Measurements from ENCODE around the gene FNDC5. TPM values are rescaled to one million over a fixed set of nuclear protein-coding genes. Genes with fewer than 3 reads are reported as not detected.
A peak's percentile ranks its signal among the peaks of the same experiment; 100 is the strongest.

FNDC5 gene
- total RNA-seq, 1 donor from 2014 or later, result 2.0 TPM

DNA sequence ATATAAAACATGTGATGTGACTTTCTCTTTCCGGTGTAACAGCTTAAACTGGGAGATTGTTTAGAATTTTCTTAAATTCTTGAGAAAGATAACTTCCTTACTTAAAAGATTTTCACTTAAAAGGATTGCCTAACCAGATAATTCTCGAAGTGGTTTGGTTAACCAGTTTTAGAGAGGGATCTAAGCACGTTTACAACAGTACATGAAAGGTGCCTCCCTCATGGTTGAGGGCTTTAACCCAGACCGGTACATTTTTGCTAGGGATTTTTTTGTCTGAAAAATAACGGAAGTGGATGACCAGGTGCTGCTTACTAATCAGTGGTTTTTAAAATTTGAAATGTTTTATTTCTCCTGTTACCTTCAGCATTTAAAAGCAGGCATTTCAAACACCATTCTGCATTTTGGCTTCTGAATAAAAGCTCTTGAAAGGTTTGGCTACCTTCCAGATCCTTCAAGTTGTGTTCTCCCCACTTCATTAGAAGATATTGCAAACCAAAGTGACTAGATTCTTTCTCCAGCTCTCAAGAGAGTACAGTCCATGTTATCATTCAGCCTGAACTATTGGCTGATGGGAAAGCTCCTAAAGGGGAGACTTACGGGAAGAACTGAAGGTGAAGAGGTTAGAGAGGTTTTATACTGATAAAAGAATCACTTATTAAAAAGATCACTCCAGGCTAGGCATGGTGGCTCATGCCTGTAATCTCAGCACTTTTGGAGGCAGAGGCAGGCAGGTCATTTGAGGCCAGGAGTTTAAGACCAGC lies 40.4 kb downstream of the FNDC5 start:
- TF ChIP-seq, protein P1, sequence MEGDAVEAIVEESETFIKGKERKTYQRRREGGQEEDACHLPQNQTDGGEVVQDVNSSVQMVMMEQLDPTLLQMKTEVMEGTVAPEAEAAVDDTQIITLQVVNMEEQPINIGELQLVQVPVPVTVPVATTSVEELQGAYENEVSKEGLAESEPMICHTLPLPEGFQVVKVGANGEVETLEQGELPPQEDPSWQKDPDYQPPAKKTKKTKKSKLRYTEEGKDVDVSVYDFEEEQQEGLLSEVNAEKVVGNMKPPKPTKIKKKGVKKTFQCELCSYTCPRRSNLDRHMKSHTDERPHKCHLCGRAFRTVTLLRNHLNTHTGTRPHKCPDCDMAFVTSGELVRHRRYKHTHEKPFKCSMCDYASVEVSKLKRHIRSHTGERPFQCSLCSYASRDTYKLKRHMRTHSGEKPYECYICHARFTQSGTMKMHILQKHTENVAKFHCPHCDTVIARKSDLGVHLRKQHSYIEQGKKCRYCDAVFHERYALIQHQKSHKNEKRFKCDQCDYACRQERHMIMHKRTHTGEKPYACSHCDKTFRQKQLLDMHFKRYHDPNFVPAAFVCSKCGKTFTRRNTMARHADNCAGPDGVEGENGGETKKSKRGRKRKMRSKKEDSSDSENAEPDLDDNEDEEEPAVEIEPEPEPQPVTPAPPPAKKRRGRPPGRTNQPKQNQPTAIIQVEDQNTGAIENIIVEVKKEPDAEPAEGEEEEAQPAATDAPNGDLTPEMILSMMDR (IDR thresholded peaks at IDR 0.05), result no peak
- peaks cover 49% of the 10 kb centered on the region for H3K36me3 Mint-ChIP-seq (ENCODE audit: unreplicated experiment)
- DNase-seq (ENCODE audit: extremely low spot score, unreplicated experiment), result no peak
- no peaks in the 10 kb centered on the region for H3K4me1 Mint-ChIP-seq (ENCODE audit: unreplicated experiment)
- H3K27me3 Mint-ChIP-seq (ENCODE audit: unreplicated experiment), result no peaks in the 10 kb centered on the region
- no peak overlapping the region for H3K27ac Mint-ChIP-seq (ENCODE audit: unreplicated experiment)
- no peak overlapping the region for H3K4me3 Mint-ChIP-seq (ENCODE audit: unreplicated experiment)
- H3K9me3 Mint-ChIP-seq (ENCODE audit: unreplicated experiment), result no peaks in the 10 kb centered on the region

DNA sequence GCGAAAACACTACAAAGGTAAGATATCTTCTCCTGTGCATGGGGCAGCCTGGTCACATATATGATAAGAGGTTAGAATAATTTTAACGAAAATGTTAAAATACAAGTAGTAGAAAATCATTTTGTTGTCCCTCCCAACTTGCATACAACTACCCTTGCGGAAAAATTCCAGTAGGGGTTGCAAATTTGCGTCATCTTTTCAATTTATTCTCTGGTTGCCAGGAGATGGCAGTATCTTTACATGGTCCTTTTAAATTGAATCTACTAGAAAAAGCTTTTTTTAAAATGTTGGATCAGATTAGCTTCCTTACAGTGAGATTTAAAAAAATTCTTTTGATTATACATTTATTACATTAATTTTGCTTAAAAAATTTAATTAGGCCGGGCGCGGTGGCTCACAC lies 42.4 kb downstream of the FNDC5 start:
- H3K27ac Mint-ChIP-seq (ENCODE audit: unreplicated experiment), result no peak overlapping the region
- no peak overlapping the region for H3K4me3 Mint-ChIP-seq (ENCODE audit: unreplicated experiment)
- peaks cover 45% of the 10 kb centered on the region for H3K36me3 Mint-ChIP-seq (ENCODE audit: unreplicated experiment)
- no peak for DNase-seq (ENCODE audit: extremely low spot score, unreplicated experiment)
- TF ChIP-seq, protein P1 (IDR thresholded peaks at IDR 0.05), result peak; percentile 49
- H3K27me3 Mint-ChIP-seq (ENCODE audit: unreplicated experiment), result no peaks in the 10 kb centered on the region
- no peaks in the 10 kb centered on the region for H3K4me1 Mint-ChIP-seq (ENCODE audit: unreplicated experiment)
- no peaks in the 10 kb centered on the region for H3K9me3 Mint-ChIP-seq (ENCODE audit: unreplicated experiment)

DNA sequence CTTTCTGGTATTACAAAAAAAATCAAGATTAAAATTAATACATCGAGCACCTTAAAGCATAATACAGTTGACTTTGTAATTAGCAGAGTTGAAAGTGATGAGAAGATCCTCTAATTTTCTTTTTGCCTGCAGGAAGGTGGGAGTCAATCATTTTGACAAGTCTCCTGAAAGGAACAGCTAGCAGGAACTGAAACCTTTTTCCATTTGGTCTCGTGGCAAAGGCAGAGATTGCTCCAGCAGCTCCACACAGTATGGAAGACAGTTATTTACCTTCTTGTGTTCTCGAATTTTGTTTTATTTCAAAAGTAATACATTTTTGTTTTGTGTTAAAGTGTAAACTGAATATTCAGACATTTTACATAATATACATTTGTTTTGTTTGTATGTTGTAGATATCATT lies 45.5 kb downstream of the FNDC5 start:
- Mint-ChIP-seq H3K9me3 (ENCODE audit: unreplicated experiment) (no peaks in the 10 kb centered on the region), H3K4me1 (ENCODE audit: unreplicated experiment) (no peaks in the 10 kb centered on the region), H3K27me3 (ENCODE audit: unreplicated experiment) (no peaks in the 10 kb centered on the region), H3K4me3 (ENCODE audit: unreplicated experiment) (no peak overlapping the region), H3K27ac (ENCODE audit: unreplicated experiment) (no peak overlapping the region), H3K36me3 (ENCODE audit: unreplicated experiment) (peaks cover 30% of the 10 kb centered on the region)
- TF ChIP-seq, protein P1 (IDR thresholded peaks at IDR 0.05), result no peak
- DNase-seq (ENCODE audit: extremely low spot score, unreplicated experiment), result no peak

DNA sequence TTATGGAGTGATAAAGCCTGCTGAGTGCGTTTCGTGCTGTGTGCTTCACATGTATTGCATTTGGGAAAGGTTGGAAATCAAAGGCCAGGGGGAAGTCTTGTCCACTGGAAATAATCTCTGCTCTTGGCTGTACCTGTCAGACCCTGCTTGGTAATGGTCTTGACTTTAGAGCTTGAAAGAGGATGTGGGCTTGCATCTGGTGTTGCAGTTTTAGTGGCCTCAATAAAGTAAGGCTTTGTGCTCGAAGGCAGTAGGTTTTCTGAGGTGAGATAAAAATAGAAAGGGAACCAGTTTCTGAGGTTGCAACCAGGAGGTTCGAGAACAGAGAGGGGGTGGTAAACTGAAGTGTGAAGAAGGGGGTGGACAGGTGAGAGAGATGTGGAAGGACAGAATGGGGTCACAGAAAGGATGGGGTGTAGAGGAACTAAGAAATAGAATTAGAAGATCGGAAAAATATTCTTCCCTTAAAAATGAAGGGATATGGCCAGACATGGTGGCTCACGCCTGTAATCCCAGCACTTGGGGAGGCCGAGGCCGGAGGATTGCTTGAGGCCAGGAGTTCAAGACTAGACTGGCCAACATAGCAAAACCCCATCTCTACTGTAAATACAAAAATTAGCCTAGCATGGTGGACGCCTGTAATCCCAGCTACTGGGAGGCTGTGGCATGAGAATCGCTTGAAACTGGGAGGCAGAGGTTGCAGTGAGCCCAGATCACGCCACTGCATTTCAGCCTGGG lies 51.7 kb downstream of the FNDC5 start:
- H3K4me3 Mint-ChIP-seq (ENCODE audit: unreplicated experiment), result peak overlapping the region; percentile 99
- no peak for DNase-seq (ENCODE audit: extremely low spot score, unreplicated experiment)
- H3K27ac Mint-ChIP-seq (ENCODE audit: unreplicated experiment), result peak overlapping the region; percentile 98
- H3K4me1 Mint-ChIP-seq (ENCODE audit: unreplicated experiment), result peaks cover 34% of the 10 kb centered on the region
- TF ChIP-seq, protein P1 (IDR thresholded peaks at IDR 0.05), result no peak
- H3K9me3 Mint-ChIP-seq (ENCODE audit: unreplicated experiment), result no peaks in the 10 kb centered on the region
- peaks cover 10% of the 10 kb centered on the region for H3K36me3 Mint-ChIP-seq (ENCODE audit: unreplicated experiment)
- no peaks in the 10 kb centered on the region for H3K27me3 Mint-ChIP-seq (ENCODE audit: unreplicated experiment)

Data from osteocyte (in vitro differentiated cells).